HepG2 (cell line): ENCODE measurements around the gene KRT17. TPM values are rescaled to one million over a fixed set of nuclear protein-coding genes. Genes with fewer than 3 reads are reported as not detected.

Source experiments
- CREM ChIP-seq, 2 experiments: sonication (generic) in 1 of 2; formaldehyde crosslinking in 1 of 2; IDR thresholded peaks; 2 replicates each; pipeline versions ENCODE4 v1.4.0 to v1.6.1; 2016 to 2020; ENCODE audit warnings: antibody characterized with exemption in 1 of 2, mild to moderate bottlenecking in 1 of 2, missing genetic modification reagents in 1 of 2
- DNMT3B ChIP-seq: conservative IDR thresholded peaks from 2 replicates; pipeline ENCODE4 v1.6.1; 2016; ENCODE audit warnings: missing biosample characterization, control low read depth
- EHMT2 ChIP-seq: fragments of 200-600 bp; sonication (generic); IDR thresholded peaks from 2 replicates; pipeline ENCODE4 v1.7.0; 2017; ENCODE audit warnings: antibody characterized with exemption, low read depth, low read length, borderline replicate concordance
- FOXK1 ChIP-seq: sonication (generic); formaldehyde crosslinking; IDR thresholded peaks from 2 replicates; pipeline ENCODE4 v1.4.0; 2020; ENCODE audit warnings: low read depth, missing genetic modification reagents, borderline replicate concordance
- PAF1 ChIP-seq: IDR thresholded peaks from 2 replicates; pipeline ENCODE4 v1.6.1; 2016; ENCODE audit warnings: missing genetic modification reagents, missing compliant biosample characterization
- PHB2 ChIP-seq: fragments of 450-650 bp; IDR thresholded peaks from 2 replicates; pipeline ENCODE4 v1.6.1; 2018; ENCODE audit not compliant: partially characterized antibody
- POLR2A ChIP-seq, 2 experiments: IDR thresholded peaks; 2 replicates each; pipeline ENCODE4 v1.6.1; 2011; ENCODE audit warnings: low read depth in 2 of 2, low read length in 2 of 2, mild to moderate bottlenecking in 1 of 2, moderate library complexity in 1 of 2; ENCODE audit not compliant: insufficient read depth in 1 of 2
- PPARG ChIP-seq: conservative IDR thresholded peaks from 2 replicates; pipeline ENCODE4 v1.6.1; 2016; ENCODE audit warnings: missing biosample characterization, missing genetic modification reagents
- RELA ChIP-seq: sonication (generic); formaldehyde crosslinking; IDR thresholded peaks from 2 replicates; pipeline ENCODE4 v1.4.0; 2020; ENCODE audit warnings: missing genetic modification reagents
- TFE3 ChIP-seq: IDR thresholded peaks from 2 replicates; pipeline ENCODE4 v1.6.1; 2016
- ZFP37 ChIP-seq: sonication (generic); formaldehyde crosslinking; IDR thresholded peaks from 2 replicates; pipeline ENCODE4 v1.4.0; 2020; ENCODE audit warnings: missing genetic modification reagents, borderline replicate concordance
- ZKSCAN1 ChIP-seq: fragments of 150-350 bp; IDR thresholded peaks from 2 replicates; pipeline ENCODE4 v1.6.1; 2014; ENCODE audit warnings: low read length
- ZMAT3 ChIP-seq: sonication (generic); formaldehyde crosslinking; conservative IDR thresholded peaks from 2 replicates; pipeline ENCODE4 v1.7.0; 2021; ENCODE audit warnings: missing genetic modification reagents
- ZNF10 ChIP-seq: sonication (generic); formaldehyde crosslinking; IDR thresholded peaks from 2 replicates; pipeline ENCODE4 v1.4.0; 2020; ENCODE audit warnings: mild to moderate bottlenecking, low read depth, missing genetic modification reagents, borderline replicate concordance
- ZNF17 ChIP-seq: sonication (generic); formaldehyde crosslinking; IDR thresholded peaks from 2 replicates; pipeline ENCODE4 v1.5.0; 2020; ENCODE audit warnings: mild to moderate bottlenecking, missing genetic modification reagents
- ZNF180 ChIP-seq: sonication (generic); formaldehyde crosslinking; IDR thresholded peaks from 2 replicates; pipeline ENCODE4 v1.4.0; 2020; ENCODE audit warnings: low read depth, missing genetic modification reagents, borderline replicate concordance
- ZNF232 ChIP-seq: sonication (generic); formaldehyde crosslinking; IDR thresholded peaks from 2 replicates; pipeline ENCODE4 v1.4.0; 2020; ENCODE audit warnings: missing genetic modification reagents, borderline replicate concordance
- ZNF274 ChIP-seq: sonication (generic); formaldehyde crosslinking; IDR thresholded peaks from 2 replicates; pipeline ENCODE4 v1.5.1; 2020; ENCODE audit warnings: mild to moderate bottlenecking, missing genetic modification reagents
- ZNF34 ChIP-seq: sonication (generic); formaldehyde crosslinking; IDR thresholded peaks from 2 replicates; pipeline ENCODE4 v1.4.0; 2020; ENCODE audit warnings: mild to moderate bottlenecking, missing genetic modification reagents, borderline replicate concordance
- ZSCAN22 ChIP-seq: sonication (generic); formaldehyde crosslinking; IDR thresholded peaks from 2 replicates; pipeline ENCODE4 v1.4.0; 2020; ENCODE audit warnings: mild to moderate bottlenecking, missing genetic modification reagents
- polyA plus RNA-seq, 8 experiments: library from polyadenylated mRNA; depleted of rRNA in 3 of 8; stranded (reverse) in 7 of 8; unstranded in 1 of 8; fragments of >200 nt; fragmentation: Illumina TruSeq in 4 of 8; extraction: Trizol in 4 of 8; gene quantifications; 2 replicates each; pipeline versions ENCODE4 v1.2.1 to v1.2.3, GENCODE V29; 2011 to 2016; ENCODE audit warnings: low read depth in 4 of 8, missing spikeins in 1 of 8, mixed read lengths in 1 of 8; ENCODE audit not compliant: insufficient read depth in 1 of 8
- total RNA-seq, 5 experiments: library from RNA; depleted of rRNA; stranded (reverse); fragments of >200 nt; fragmentation: Illumina TruSeq; extraction: Trizol; gene quantifications; 2 replicates each; pipeline ENCODE4 v1.2.3, GENCODE V29; 2016; ENCODE audit warnings: low read depth in 1 of 5
- TF ChIP-seq, protein P1 (sequence below): sonication (generic); formaldehyde crosslinking; conservative IDR thresholded peaks from 2 replicates; pipeline ENCODE4 v1.4.0; 2020; ENCODE audit warnings: missing genetic modification reagents
- TF ChIP-seq, protein P2 (sequence below): sonication (generic); formaldehyde crosslinking; IDR thresholded peaks from 2 replicates; pipeline ENCODE4 v1.4.0; 2020; ENCODE audit warnings: missing genetic modification reagents
- TF ChIP-seq, protein P3 (sequence below): IDR thresholded peaks from 2 replicates; pipeline ENCODE4 v1.6.1; 2012; ENCODE audit warnings: low read length, improper control_type of control experiment

KRT17 gene
- total and polyA plus RNA-seq, 2 of the 13 experiments (the other 11 are each of a cell fraction or from before 2014, with no cell fraction given): 0.38 to 0.82 TPM

DNA sequence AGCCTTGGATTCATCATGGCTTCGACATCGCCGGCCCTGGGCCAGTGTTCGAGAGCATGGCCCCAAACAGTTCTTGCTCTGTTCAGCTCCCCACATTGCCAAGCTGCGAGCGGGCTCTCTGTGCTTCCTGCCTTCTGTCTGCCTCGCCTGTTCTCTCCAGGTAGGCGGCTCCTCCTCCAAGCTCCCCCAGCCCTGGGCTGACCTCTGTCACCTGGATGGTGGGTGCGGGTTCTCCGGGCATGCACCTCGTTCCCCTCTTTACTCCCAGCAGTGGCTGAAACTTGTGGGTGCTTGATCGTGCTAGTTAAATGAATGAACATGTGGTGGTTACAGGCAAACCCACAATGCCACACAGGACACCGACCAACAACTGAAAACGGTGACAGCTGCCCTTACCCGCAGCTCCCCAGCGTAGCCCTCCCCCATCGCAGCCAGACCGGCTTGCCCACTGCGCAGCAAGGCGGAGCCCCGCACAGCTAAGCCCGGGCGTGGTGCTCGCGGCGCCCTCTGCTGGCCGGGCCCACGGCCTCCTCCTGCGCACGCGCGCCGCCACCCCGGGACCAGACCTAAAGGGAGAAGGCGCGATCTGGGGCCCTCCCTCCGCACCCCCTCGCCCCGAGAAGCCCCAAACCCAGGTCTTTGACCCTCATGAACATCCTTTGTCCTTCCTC, 41.3 kb upstream of the KRT17 start (continued):
- TF ChIP-seq, protein P1, sequence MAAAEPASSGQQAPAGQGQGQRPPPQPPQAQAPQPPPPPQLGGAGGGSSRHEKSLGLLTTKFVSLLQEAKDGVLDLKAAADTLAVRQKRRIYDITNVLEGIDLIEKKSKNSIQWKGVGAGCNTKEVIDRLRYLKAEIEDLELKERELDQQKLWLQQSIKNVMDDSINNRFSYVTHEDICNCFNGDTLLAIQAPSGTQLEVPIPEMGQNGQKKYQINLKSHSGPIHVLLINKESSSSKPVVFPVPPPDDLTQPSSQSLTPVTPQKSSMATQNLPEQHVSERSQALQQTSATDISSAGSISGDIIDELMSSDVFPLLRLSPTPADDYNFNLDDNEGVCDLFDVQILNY (CRISPR knock-in tag): no peak
- TF ChIP-seq ZNF10 (no peak), ZNF274 (CRISPR knock-in tag) (no peak), DNMT3B (CRISPR knock-in tag) (no peak), ZFP37 (CRISPR knock-in tag) (no peak), PHB2 (no peak), ZNF232 (CRISPR knock-in tag) (no peak), ZKSCAN1 (no peak), ZMAT3 (no peak), TFE3 (CRISPR knock-in tag) (no peak), ZNF34 (CRISPR knock-in tag) (no peak), POLR2A (IDR thresholded peaks at IDR 0.05; ENCODE audit: insufficient read depth in 1 of 2, low read depth in 2 of 2, low read length in 2 of 2) (peak in 1 of 2 experiments; percentile 66; a peak in 2 of 4 replicates), ZNF180 (CRISPR knock-in tag) (no peak), ZSCAN22 (CRISPR knock-in tag) (no peak), EHMT2 (no peak), RELA (CRISPR knock-in tag) (no peak), PPARG (CRISPR knock-in tag) (0 out of 2 replicates have a peak, but pooled peaks have one; percentile 46), ZNF17 (CRISPR knock-in tag) (no peak), PAF1 (no peak), FOXK1 (CRISPR knock-in tag) (peak; percentile 64; the same call in 1 of the 2 replicates), CREM (IDR thresholded peaks at IDR 0.05) (no peak), CREM (CRISPR knock-in tag; IDR thresholded peaks at IDR 0.05) (no peak)
- TF ChIP-seq, protein P2, sequence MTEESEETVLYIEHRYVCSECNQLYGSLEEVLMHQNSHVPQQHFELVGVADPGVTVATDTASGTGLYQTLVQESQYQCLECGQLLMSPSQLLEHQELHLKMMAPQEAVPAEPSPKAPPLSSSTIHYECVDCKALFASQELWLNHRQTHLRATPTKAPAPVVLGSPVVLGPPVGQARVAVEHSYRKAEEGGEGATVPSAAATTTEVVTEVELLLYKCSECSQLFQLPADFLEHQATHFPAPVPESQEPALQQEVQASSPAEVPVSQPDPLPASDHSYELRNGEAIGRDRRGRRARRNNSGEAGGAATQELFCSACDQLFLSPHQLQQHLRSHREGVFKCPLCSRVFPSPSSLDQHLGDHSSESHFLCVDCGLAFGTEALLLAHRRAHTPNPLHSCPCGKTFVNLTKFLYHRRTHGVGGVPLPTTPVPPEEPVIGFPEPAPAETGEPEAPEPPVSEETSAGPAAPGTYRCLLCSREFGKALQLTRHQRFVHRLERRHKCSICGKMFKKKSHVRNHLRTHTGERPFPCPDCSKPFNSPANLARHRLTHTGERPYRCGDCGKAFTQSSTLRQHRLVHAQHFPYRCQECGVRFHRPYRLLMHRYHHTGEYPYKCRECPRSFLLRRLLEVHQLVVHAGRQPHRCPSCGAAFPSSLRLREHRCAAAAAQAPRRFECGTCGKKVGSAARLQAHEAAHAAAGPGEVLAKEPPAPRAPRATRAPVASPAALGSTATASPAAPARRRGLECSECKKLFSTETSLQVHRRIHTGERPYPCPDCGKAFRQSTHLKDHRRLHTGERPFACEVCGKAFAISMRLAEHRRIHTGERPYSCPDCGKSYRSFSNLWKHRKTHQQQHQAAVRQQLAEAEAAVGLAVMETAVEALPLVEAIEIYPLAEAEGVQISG (CRISPR knock-in tag): peak; percentile 62
- TF ChIP-seq, protein P3, sequence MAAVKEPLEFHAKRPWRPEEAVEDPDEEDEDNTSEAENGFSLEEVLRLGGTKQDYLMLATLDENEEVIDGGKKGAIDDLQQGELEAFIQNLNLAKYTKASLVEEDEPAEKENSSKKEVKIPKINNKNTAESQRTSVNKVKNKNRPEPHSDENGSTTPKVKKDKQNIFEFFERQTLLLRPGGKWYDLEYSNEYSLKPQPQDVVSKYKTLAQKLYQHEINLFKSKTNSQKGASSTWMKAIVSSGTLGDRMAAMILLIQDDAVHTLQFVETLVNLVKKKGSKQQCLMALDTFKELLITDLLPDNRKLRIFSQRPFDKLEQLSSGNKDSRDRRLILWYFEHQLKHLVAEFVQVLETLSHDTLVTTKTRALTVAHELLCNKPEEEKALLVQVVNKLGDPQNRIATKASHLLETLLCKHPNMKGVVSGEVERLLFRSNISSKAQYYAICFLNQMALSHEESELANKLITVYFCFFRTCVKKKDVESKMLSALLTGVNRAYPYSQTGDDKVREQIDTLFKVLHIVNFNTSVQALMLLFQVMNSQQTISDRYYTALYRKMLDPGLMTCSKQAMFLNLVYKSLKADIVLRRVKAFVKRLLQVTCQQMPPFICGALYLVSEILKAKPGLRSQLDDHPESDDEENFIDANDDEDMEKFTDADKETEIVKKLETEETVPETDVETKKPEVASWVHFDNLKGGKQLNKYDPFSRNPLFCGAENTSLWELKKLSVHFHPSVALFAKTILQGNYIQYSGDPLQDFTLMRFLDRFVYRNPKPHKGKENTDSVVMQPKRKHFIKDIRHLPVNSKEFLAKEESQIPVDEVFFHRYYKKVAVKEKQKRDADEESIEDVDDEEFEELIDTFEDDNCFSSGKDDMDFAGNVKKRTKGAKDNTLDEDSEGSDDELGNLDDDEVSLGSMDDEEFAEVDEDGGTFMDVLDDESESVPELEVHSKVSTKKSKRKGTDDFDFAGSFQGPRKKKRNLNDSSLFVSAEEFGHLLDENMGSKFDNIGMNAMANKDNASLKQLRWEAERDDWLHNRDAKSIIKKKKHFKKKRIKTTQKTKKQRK: no peak
